GM23338 (cell line): ENCODE results near the gene KIF20B. TPM values are rescaled to one million over a fixed set of nuclear protein-coding genes. Genes with fewer than 3 reads are reported as not detected.

Source experiments
- ATAC-seq: fragments of 200-7000 bp; cut with Tn5 transposase; 3 replicates; pipeline ENCODE4 v1.9.1; 2020
- DNase-seq: peaks from one replicate; pipeline ENCODE4 v3.0.0-alpha.2; 2015; ENCODE audit warnings: low spot score
- H2AFZ ChIP-seq: fragments of 200-600 bp; sonication (generic); 2 replicates; pipeline ENCODE4 v1.8.0; 2016; ENCODE audit warnings: antibody characterized with exemption, mild to moderate bottlenecking, moderate library complexity
- H3F3A ChIP-seq: fragments of 200-600 bp; sonication (generic); replicated peaks from 2 replicates; pipeline ENCODE4 v1.8.0; 2017; ENCODE audit warnings: antibody characterized with exemption, mixed run types, low read depth
- H3K27ac ChIP-seq: fragments of 200-600 bp; sonication (generic); 2 replicates; pipeline ENCODE4 v1.6.1; 2016; ENCODE audit warnings: low read depth
- H3K27me3 ChIP-seq: fragments of 200-600 bp; sonication (generic); 2 replicates; pipeline ENCODE4 v1.8.0; 2016; ENCODE audit warnings: mild to moderate bottlenecking, mixed run types, moderate library complexity; ENCODE audit not compliant: insufficient read depth
- H3K36me3 ChIP-seq: fragments of 200-600 bp; sonication (generic); 2 replicates; pipeline ENCODE4 v1.8.0; 2016; ENCODE audit warnings: mild to moderate bottlenecking; ENCODE audit not compliant: insufficient read depth
- H3K4me1 ChIP-seq: fragments of 200-600 bp; sonication (generic); 2 replicates; pipeline ENCODE4 v1.8.0; 2016; ENCODE audit warnings: mild to moderate bottlenecking, moderate library complexity; ENCODE audit not compliant: insufficient read depth
- H3K4me2 ChIP-seq: fragments of 200-600 bp; sonication (generic); 2 replicates; pipeline ENCODE4 v1.7.1; 2017; ENCODE audit warnings: mixed run types
- H3K4me3 ChIP-seq: fragments of 200-600 bp; sonication (generic); 2 replicates; pipeline ENCODE4 v1.6.1; 2016; ENCODE audit warnings: mixed run types
- H3K79me2 ChIP-seq: fragments of 200-600 bp; sonication (generic); replicated peaks from 2 replicates; pipeline ENCODE4 v1.8.0; 2017; ENCODE audit warnings: mild to moderate bottlenecking; ENCODE audit not compliant: insufficient read depth
- H3K9me2 ChIP-seq: fragments of 200-600 bp; sonication (generic); 2 replicates; pipeline ENCODE4 v1.8.0; 2017; ENCODE audit not compliant: insufficient read depth
- H4K20me1 ChIP-seq: fragments of 200-600 bp; sonication (generic); replicated peaks from 2 replicates; pipeline ENCODE4 v1.8.0; 2017; ENCODE audit warnings: mild to moderate bottlenecking; ENCODE audit not compliant: insufficient read depth
- H3K27ac Mint-ChIP-seq: 2 replicates; pipeline ENCODE4 v1.8.0; 2020; ENCODE audit warnings: inconsistent platforms, mild to moderate bottlenecking, moderate library complexity, mixed read lengths
- H3K27me3 Mint-ChIP-seq: 3 replicates; pipeline ENCODE4 v1.8.0; 2022; ENCODE audit warnings: low read depth, mild to moderate bottlenecking, moderate library complexity, mixed read lengths, inconsistent platforms; ENCODE audit not compliant: insufficient read depth, poor library complexity
- H3K36me3 Mint-ChIP-seq: 3 replicates; pipeline ENCODE4 v1.8.0; 2021; ENCODE audit warnings: low read depth, mild to moderate bottlenecking, inconsistent platforms, moderate library complexity, mixed read lengths
- H3K4me1 Mint-ChIP-seq: 3 replicates; pipeline ENCODE4 v1.8.0; 2020; ENCODE audit warnings: mild to moderate bottlenecking, inconsistent platforms, mixed read lengths
- H3K4me3 Mint-ChIP-seq: 3 replicates; pipeline ENCODE4 v1.8.0; 2021; ENCODE audit warnings: moderate library complexity, mild to moderate bottlenecking, inconsistent platforms, mixed read lengths
- H3K9me3 Mint-ChIP-seq: 3 replicates; pipeline ENCODE4 v1.8.0; 2020; ENCODE audit warnings: moderate library complexity, mild to moderate bottlenecking, inconsistent platforms, mixed read lengths
- EZH2 ChIP-seq: fragments of 200-600 bp; sonication (generic); IDR thresholded peaks from one replicate; pipeline ENCODE4 v1.8.0; 2017; ENCODE audit warnings: antibody characterized with exemption, mild to moderate bottlenecking, low read depth; ENCODE audit not compliant: unreplicated experiment
- EZH2phosphoT487 ChIP-seq: fragments of 200-600 bp; sonication (generic); IDR thresholded peaks from one replicate; pipeline ENCODE4 v1.8.1; 2018; ENCODE audit warnings: antibody characterized with exemption; ENCODE audit not compliant: unreplicated experiment
- REST ChIP-seq: IDR thresholded peaks from one replicate; pipeline ENCODE4 v1.6.1; 2018; ENCODE audit warnings: antibody characterized with exemption; ENCODE audit not compliant: unreplicated experiment
- ZNF114 ChIP-seq: fragments of 250-450 bp; sonication (Bioruptor Pico); IDR thresholded peaks from 2 replicates; pipeline ENCODE4 v1.5.0; 2020; ENCODE audit warnings: mild to moderate bottlenecking, moderate library complexity
- polyA plus RNA-seq: library from polyadenylated mRNA; unstranded; fragments of >200 nt; fragmentation: Nextera tagmentation; extraction: Ambion mirVana; gene quantifications from 2 replicates; pipeline ENCODE4 v1.2.1, GENCODE V29; 2016
- total RNA-seq: library from RNA; depleted of rRNA; stranded (reverse); fragments of >200 nt; shearing (Covaris generic); gene quantifications from 2 replicates; pipeline ENCODE4 v1.2.3, GENCODE V29; 2014
- TF ChIP-seq, protein P1 (sequence below): fragments of 250-450 bp; sonication (Bioruptor Pico); IDR thresholded peaks from 2 replicates; pipeline ENCODE4 v1.5.0; 2020; ENCODE audit warnings: mild to moderate bottlenecking, moderate library complexity

Gene KIF20B
- total and polyA plus RNA-seq, 2 experiments from 2014 or later = 42.7 to 111 TPM

- TF ChIP-seq, protein P1, sequence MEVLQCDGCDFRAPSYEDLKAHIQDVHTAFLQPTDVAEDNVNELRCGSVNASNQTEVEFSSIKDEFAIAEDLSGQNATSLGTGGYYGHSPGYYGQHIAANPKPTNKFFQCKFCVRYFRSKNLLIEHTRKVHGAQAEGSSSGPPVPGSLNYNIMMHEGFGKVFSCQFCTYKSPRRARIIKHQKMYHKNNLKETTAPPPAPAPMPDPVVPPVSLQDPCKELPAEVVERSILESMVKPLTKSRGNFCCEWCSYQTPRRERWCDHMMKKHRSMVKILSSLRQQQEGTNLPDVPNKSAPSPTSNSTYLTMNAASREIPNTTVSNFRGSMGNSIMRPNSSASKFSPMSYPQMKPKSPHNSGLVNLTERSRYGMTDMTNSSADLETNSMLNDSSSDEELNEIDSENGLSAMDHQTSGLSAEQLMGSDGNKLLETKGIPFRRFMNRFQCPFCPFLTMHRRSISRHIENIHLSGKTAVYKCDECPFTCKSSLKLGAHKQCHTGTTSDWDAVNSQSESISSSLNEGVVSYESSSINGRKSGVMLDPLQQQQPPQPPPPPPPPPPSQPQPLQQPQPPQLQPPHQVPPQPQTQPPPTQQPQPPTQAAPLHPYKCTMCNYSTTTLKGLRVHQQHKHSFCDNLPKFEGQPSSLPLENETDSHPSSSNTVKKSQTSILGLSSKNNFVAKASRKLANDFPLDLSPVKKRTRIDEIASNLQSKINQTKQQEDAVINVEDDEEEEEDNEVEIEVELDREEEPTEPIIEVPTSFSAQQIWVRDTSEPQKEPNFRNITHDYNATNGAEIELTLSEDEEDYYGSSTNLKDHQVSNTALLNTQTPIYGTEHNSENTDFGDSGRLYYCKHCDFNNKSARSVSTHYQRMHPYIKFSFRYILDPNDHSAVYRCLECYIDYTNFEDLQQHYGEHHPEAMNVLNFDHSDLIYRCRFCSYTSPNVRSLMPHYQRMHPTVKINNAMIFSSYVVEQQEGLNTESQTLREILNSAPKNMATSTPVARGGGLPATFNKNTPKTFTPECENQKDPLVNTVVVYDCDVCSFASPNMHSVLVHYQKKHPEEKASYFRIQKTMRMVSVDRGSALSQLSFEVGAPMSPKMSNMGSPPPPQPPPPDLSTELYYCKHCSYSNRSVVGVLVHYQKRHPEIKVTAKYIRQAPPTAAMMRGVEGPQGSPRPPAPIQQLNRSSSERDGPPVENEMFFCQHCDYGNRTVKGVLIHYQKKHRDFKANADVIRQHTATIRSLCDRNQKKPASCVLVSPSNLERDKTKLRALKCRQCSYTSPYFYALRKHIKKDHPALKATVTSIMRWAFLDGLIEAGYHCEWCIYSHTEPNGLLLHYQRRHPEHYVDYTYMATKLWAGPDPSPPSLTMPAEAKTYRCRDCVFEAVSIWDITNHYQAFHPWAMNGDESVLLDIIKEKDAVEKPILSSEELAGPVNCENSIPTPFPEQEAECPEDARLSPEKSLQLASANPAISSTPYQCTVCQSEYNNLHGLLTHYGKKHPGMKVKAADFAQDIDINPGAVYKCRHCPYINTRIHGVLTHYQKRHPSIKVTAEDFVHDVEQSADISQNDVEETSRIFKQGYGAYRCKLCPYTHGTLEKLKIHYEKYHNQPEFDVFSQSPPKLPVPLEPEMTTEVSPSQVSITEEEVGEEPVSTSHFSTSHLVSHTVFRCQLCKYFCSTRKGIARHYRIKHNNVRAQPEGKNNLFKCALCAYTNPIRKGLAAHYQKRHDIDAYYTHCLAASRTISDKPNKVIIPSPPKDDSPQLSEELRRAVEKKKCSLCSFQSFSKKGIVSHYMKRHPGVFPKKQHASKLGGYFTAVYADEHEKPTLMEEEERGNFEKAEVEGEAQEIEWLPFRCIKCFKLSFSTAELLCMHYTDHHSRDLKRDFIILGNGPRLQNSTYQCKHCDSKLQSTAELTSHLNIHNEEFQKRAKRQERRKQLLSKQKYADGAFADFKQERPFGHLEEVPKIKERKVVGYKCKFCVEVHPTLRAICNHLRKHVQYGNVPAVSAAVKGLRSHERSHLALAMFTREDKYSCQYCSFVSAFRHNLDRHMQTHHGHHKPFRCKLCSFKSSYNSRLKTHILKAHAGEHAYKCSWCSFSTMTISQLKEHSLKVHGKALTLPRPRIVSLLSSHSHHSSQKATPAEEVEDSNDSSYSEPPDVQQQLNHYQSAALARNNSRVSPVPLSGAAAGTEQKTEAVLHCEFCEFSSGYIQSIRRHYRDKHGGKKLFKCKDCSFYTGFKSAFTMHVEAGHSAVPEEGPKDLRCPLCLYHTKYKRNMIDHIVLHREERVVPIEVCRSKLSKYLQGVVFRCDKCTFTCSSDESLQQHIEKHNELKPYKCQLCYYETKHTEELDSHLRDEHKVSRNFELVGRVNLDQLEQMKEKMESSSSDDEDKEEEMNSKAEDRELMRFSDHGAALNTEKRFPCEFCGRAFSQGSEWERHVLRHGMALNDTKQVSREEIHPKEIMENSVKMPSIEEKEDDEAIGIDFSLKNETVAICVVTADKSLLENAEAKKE (CRISPR knock-in tag) = no peak
Measured at GRCh38 chr10:89702121-89702480, 711 bp downstream of the KIF20B start (continued).

GRCh38 chr10:89705466-89705865, 4.1 kb downstream of the KIF20B start:
- no peak for DNase-seq
- Histone ChIP-seq H3K4me1 (peaks cover 11% of the 10 kb centered on the region), H3K9me2 (no peaks in the 10 kb centered on the region), H3K79me2 (peaks cover 89% of the 10 kb centered on the region), H3F3A (no peaks in the 10 kb centered on the region), H3K4me3 (no peak overlapping the region), H3K4me2 (no peak overlapping the region), H4K20me1 (peaks cover 20% of the 10 kb centered on the region), H3K36me3 (no peaks in the 10 kb centered on the region), H3K27ac (0 out of 2 replicates have a peak overlapping the region, but pooled peaks have one; percentile 33), H3K27me3 (no peaks in the 10 kb centered on the region), H2AFZ (no peak overlapping the region)
- Mint-ChIP-seq H3K36me3 (peaks cover 7% of the 10 kb centered on the region; the same call in 1 of the 3 replicates), H3K27me3 (peaks cover 8% of the 10 kb centered on the region), H3K4me1 (peaks cover 24% of the 10 kb centered on the region), H3K9me3 (peaks cover 3% of the 10 kb centered on the region; the same call in 2 of the 3 replicates), H3K4me3 (no peak overlapping the region; the same call in 2 of the 3 replicates), H3K27ac (no peak overlapping the region)
- no peak for ATAC-seq
- TF ChIP-seq ZNF114 (CRISPR knock-in tag) (no peak), EZH2 (no peak), REST (no peak), EZH2phosphoT487 (no peak)
- TF ChIP-seq, protein P1 (CRISPR knock-in tag) = no peak
